GM21619 (cell line): ENCODE results near the gene MICOS13.
"Not testable (repeated sequence)": the region's sequence is repeated elsewhere in the genome, so short reads cannot be mapped to it uniquely, and the experiment has no call there.

Experiments used
- ATAC-seq: cut with Tn5 transposase; IDR thresholded peaks from one replicate; pipeline ENCODE4 v1.9.1; 2021; ENCODE audit not compliant: unreplicated experiment

The MICOS13 gene

GRCh38 chr19:5700455-5701092 lies 20.3 kb upstream of the MICOS13 start:
- ATAC-seq, result no peak

GRCh38 chr19:5698635-5699422 lies 18.5 kb upstream of the MICOS13 start:
- ATAC-seq, result no peak

- ATAC-seq, result no peak
Measured at GRCh38 chr19:5697890-5698634, 17.7 kb upstream of the MICOS13 start.

- ATAC-seq, result no peak
Measured at GRCh38 chr19:5697022-5697889, 16.9 kb upstream of the MICOS13 start.

- ATAC-seq, result no peak
Measured at GRCh38 chr19:5696196-5697021, 16.1 kb upstream of the MICOS13 start.

GRCh38 chr19:5695649-5696195 lies 15.4 kb upstream of the MICOS13 start:
- no peak for ATAC-seq

GRCh38 chr19:5694956-5695648 lies 14.8 kb upstream of the MICOS13 start:
- no peak for ATAC-seq

GRCh38 chr19:5694167-5694955 lies 14.0 kb upstream of the MICOS13 start:
- no peak for ATAC-seq

GRCh38 chr19:5693195-5694166 lies 13.2 kb upstream of the MICOS13 start:
- no peak for ATAC-seq

- ATAC-seq, result no peak
Measured at GRCh38 chr19:5692723-5693194, 12.4 kb upstream of the MICOS13 start.

- no peak for ATAC-seq
Measured at GRCh38 chr19:5691822-5692722, 11.8 kb upstream of the MICOS13 start.

GRCh38 chr19:5690955-5691821 lies 10.9 kb upstream of the MICOS13 start:
- ATAC-seq, result no peak

- ATAC-seq, result peak; percentile 44
Measured at GRCh38 chr19:5690125-5690954, 10.0 kb upstream of the MICOS13 start, which contains the start of gene RPL36. Gene RPL36 (plus strand): TSS chr19:5690295. CDS start chr19:5690508, 213 bp downstream.

GRCh38 chr19:5688262-5688881 lies 8.1 kb upstream of the MICOS13 start:
- ATAC-seq, result not testable (repeated sequence)
